GM20000 (cell line): Measurements from ENCODE around the gene NAT10.

Experiments used
- DNase-seq: peaks from one replicate; pipeline ENCODE4 v3.0.0; 2012; ENCODE audit warnings: low spot score
- CTCF ChIP-seq: IDR thresholded peaks from 2 replicates; pipeline ENCODE4 v1.5.1; 2012; ENCODE audit warnings: mild to moderate bottlenecking, control low read depth; ENCODE audit errors: extremely low read depth, missing control alignments

NAT10 gene

GRCh38 chr11:34183848-34184391, 78.5 kb downstream of the NAT10 start:
- TF ChIP-seq CTCF: no peak
- no peak for DNase-seq

- no peak for DNase-seq
- TF ChIP-seq CTCF: no peak
Observed at GRCh38 chr11:34184505-34185015, 79.1 kb downstream of the NAT10 start.

GRCh38 chr11:34185926-34186841, 80.8 kb downstream of the NAT10 start:
- no peak for TF ChIP-seq CTCF
- DNase-seq: no peak

GRCh38 chr11:34188181-34188580, 82.8 kb downstream of the NAT10 start:
- no peak for DNase-seq
- TF ChIP-seq CTCF: no peak

GRCh38 chr11:34189191-34189590, 83.8 kb downstream of the NAT10 start:
- no peak for TF ChIP-seq CTCF
- DNase-seq: no peak

- no peak for TF ChIP-seq CTCF
- DNase-seq: no peak
Observed at GRCh38 chr11:34190192-34191139, 85.0 kb downstream of the NAT10 start.
